GM23248 (cell line): ENCODE measurements around the gene NDUFS6.

Experiments used
- EZH2 ChIP-seq: fragments of 200-600 bp; sonication (generic); IDR thresholded peaks from 2 replicates; pipeline ENCODE4 v1.6.1; 2018; ENCODE audit warnings: antibody characterized with exemption, mild to moderate bottlenecking; ENCODE audit not compliant: insufficient read depth, poor library complexity, severe bottlenecking
- EZH2phosphoT487 ChIP-seq: fragments of 200-600 bp; sonication (generic); IDR thresholded peaks from 2 replicates; pipeline ENCODE4 v1.6.1; 2018; ENCODE audit warnings: antibody characterized with exemption, moderate library complexity, mild to moderate bottlenecking, low read depth; ENCODE audit not compliant: insufficient read depth

- no peak for TF ChIP-seq EZH2phosphoT487
- no peak for TF ChIP-seq EZH2
These were observed 18.6 kb upstream of the NDUFS6 start for GRCh38 chr5:1782385-1783215.
